ENCODE measurements around the gene KLF3. TPM values are rescaled to one million over a fixed set of nuclear protein-coding genes. Genes with fewer than 3 reads are reported as not detected.

KLF3 gene
- total RNA-seq, 1 donor from 2014 or later, result 24.8 TPM

GRCh38 chr4:38706301-38706700, 42.3 kb downstream of the KLF3 start:
- TF ChIP-seq EZH2 (IDR thresholded peaks at IDR 0.05), result no peak
- TF ChIP-seq CTCF (IDR thresholded peaks at IDR 0.05), result no peak
- no peak for TF ChIP-seq EZH2phosphoT487 (IDR thresholded peaks at IDR 0.05)
- H3K36me3 Mint-ChIP-seq, result no peaks in the 10 kb centered on the region
- H3K27ac ChIP-seq, result no peak overlapping the region
- no peak overlapping the region for H2AFZ ChIP-seq (replicated peaks)
- no peaks in the 10 kb centered on the region for H3K27me3 Mint-ChIP-seq (ENCODE audit: insufficient read depth, low read depth)
- H3K9me3 ChIP-seq (ENCODE audit: low read depth), result no peaks in the 10 kb centered on the region
- H3K4me2 ChIP-seq, result no peak overlapping the region
- H3K9ac ChIP-seq, result no peak overlapping the region
- peaks cover 20% of the 10 kb centered on the region for H3F3A ChIP-seq (ENCODE audit: low read depth)
- H3K27ac Mint-ChIP-seq, result no peak overlapping the region
- H3K27me3 ChIP-seq, result no peaks in the 10 kb centered on the region
- no peak for DNase-seq (ENCODE audit: low spot score)
- H3K4me3 ChIP-seq, result no peak overlapping the region
- peaks cover 2% of the 10 kb centered on the region for H3K9me3 Mint-ChIP-seq
- peaks cover 14% of the 10 kb centered on the region for H3K4me1 Mint-ChIP-seq
- no peaks in the 10 kb centered on the region for H3K36me3 ChIP-seq
- H3K4me1 ChIP-seq, result peaks cover 17% of the 10 kb centered on the region
- H3K79me2 ChIP-seq (ENCODE audit: low read depth), result no peaks in the 10 kb centered on the region
- H3K4me3 Mint-ChIP-seq, result no peak overlapping the region
- H4K20me1 ChIP-seq (ENCODE audit: low read depth), result no peaks in the 10 kb centered on the region

GRCh38 chr4:38710053-38710452, 46.1 kb downstream of the KLF3 start:
- Histone ChIP-seq H2AFZ (replicated peaks) (no peak overlapping the region), H3K27ac (no peak overlapping the region), H3F3A (ENCODE audit: low read depth) (no peaks in the 10 kb centered on the region), H3K4me3 (no peak overlapping the region), H3K79me2 (ENCODE audit: low read depth) (no peaks in the 10 kb centered on the region), H4K20me1 (ENCODE audit: low read depth) (no peaks in the 10 kb centered on the region), H3K4me2 (no peak overlapping the region), H3K27me3 (no peaks in the 10 kb centered on the region), H3K36me3 (no peaks in the 10 kb centered on the region), H3K4me1 (no peaks in the 10 kb centered on the region), H3K9me3 (ENCODE audit: low read depth) (no peaks in the 10 kb centered on the region), H3K9ac (no peak overlapping the region)
- H3K9me3 Mint-ChIP-seq, result peaks cover 3% of the 10 kb centered on the region
- no peak for TF ChIP-seq EZH2 (IDR thresholded peaks at IDR 0.05)
- no peak for TF ChIP-seq CTCF (IDR thresholded peaks at IDR 0.05)
- TF ChIP-seq EZH2phosphoT487 (IDR thresholded peaks at IDR 0.05), result no peak
- no peaks in the 10 kb centered on the region for H3K27me3 Mint-ChIP-seq (ENCODE audit: insufficient read depth, low read depth)
- H3K4me3 Mint-ChIP-seq, result no peak overlapping the region
- H3K4me1 Mint-ChIP-seq, result no peaks in the 10 kb centered on the region
- no peaks in the 10 kb centered on the region for H3K36me3 Mint-ChIP-seq
- no peak for DNase-seq (ENCODE audit: low spot score)
- H3K27ac Mint-ChIP-seq, result no peak overlapping the region

GRCh38 chr4:38711066-38711465, 47.1 kb downstream of the KLF3 start:
- Histone ChIP-seq H3F3A (ENCODE audit: low read depth) (no peaks in the 10 kb centered on the region), H3K9me3 (ENCODE audit: low read depth) (no peaks in the 10 kb centered on the region), H4K20me1 (ENCODE audit: low read depth) (no peaks in the 10 kb centered on the region), H3K79me2 (ENCODE audit: low read depth) (no peaks in the 10 kb centered on the region), H2AFZ (replicated peaks) (no peak overlapping the region), H3K4me2 (no peak overlapping the region), H3K4me1 (no peaks in the 10 kb centered on the region), H3K27ac (no peak overlapping the region), H3K4me3 (no peak overlapping the region), H3K9ac (no peak overlapping the region), H3K36me3 (no peaks in the 10 kb centered on the region), H3K27me3 (no peaks in the 10 kb centered on the region)
- H3K36me3 Mint-ChIP-seq, result no peaks in the 10 kb centered on the region
- no peak overlapping the region for H3K4me3 Mint-ChIP-seq
- H3K27me3 Mint-ChIP-seq (ENCODE audit: insufficient read depth, low read depth), result no peaks in the 10 kb centered on the region
- H3K4me1 Mint-ChIP-seq, result no peaks in the 10 kb centered on the region
- H3K9me3 Mint-ChIP-seq, result peaks cover 7% of the 10 kb centered on the region
- no peak for DNase-seq (ENCODE audit: low spot score)
- no peak for TF ChIP-seq EZH2 (IDR thresholded peaks at IDR 0.05)
- no peak for TF ChIP-seq EZH2phosphoT487 (IDR thresholded peaks at IDR 0.05)
- no peak for TF ChIP-seq CTCF (IDR thresholded peaks at IDR 0.05)
- no peak overlapping the region for H3K27ac Mint-ChIP-seq

Data from neural progenitor cell (in vitro differentiated cells).